Gastroesophageal sphincter (tissue), 4 donors: ENCODE measurements around the gene IL16. TPM values are rescaled to one million over a fixed set of nuclear protein-coding genes. Genes with fewer than 3 reads are reported as not detected.
A peak's percentile ranks its signal among the peaks of the same experiment; 100 is the strongest.

Source experiments
- ATAC-seq: fragments of 150-250 bp; one replicate; pipeline ENCODE4 v1.9.1; 2016; ENCODE audit warnings: mild to moderate bottlenecking, moderate library complexity
- H3K27ac ChIP-seq, 4 donors: fragments of 200-600 bp; sonication (generic) in 3 of 4; 1 replicate in 3 of 4; 2 replicates in 1 of 4; pipeline ENCODE4 v1.5.1; 2016 to 2019
- H3K27me3 ChIP-seq: fragments of 200-600 bp; sonication (generic); one replicate; pipeline ENCODE4 v1.5.1; 2019
- H3K36me3 ChIP-seq, 2 donors: fragments of 200-600 bp; sonication (generic); one replicate each; pipeline ENCODE4 v1.5.1; 2019; ENCODE audit warnings: control low read depth in 1 of 2
- H3K4me1 ChIP-seq, 3 donors: fragments of 200-600 bp; sonication (generic); 1 replicate in 2 of 3; 2 replicates in 1 of 3; pipeline ENCODE4 v1.5.1; 2016 to 2019; ENCODE audit warnings: control low read depth in 2 of 3
- H3K4me3 ChIP-seq, 2 donors: fragments of 200-600 bp; sonication (generic); one replicate each; pipeline ENCODE4 v1.5.1; 2019; ENCODE audit warnings: mild to moderate bottlenecking in 1 of 2, moderate library complexity in 1 of 2
- H3K9me3 ChIP-seq, 3 donors: fragments of 200-600 bp; sonication (generic); one replicate each; pipeline ENCODE4 v1.5.1; 2017 to 2019; ENCODE audit warnings: control low read depth in 2 of 3
- CTCF ChIP-seq, 4 experiments: fragments of 200-600 bp in 2 of 4; fragments of 450-650 bp in 2 of 4; sonication (generic) in 1 of 4; IDR thresholded peaks; one replicate each; pipeline ENCODE4 v1.5.1; 2017 to 2019; ENCODE audit warnings: antibody characterized with exemption in 4 of 4, mild to moderate bottlenecking in 2 of 4, moderate library complexity in 2 of 4
- EP300 ChIP-seq: sonication (generic); formaldehyde crosslinking; IDR thresholded peaks from one replicate; pipeline ENCODE4 v1.6.1; 2017; ENCODE audit warnings: antibody characterized with exemption, mild to moderate bottlenecking
- POLR2A ChIP-seq, 2 donors: fragments of 450-650 bp; IDR thresholded peaks; one replicate each; pipeline ENCODE4 v1.6.1; 2017; ENCODE audit warnings: antibody characterized with exemption in 2 of 2, mild to moderate bottlenecking in 2 of 2, moderate library complexity in 1 of 2
- POLR2AphosphoS5 ChIP-seq: sonication (generic); formaldehyde crosslinking; IDR thresholded peaks from one replicate; pipeline ENCODE4 v1.6.1; 2017; ENCODE audit warnings: antibody characterized with exemption
- WGBS, 2 donors: methylation state at CpG; one replicate each; pipeline ENCODE4 v1.1.5; 2018; ENCODE audit warnings: low coverage in 1 of 2; 5-methylcytosine and 5-hydroxymethylcytosine counted together
- total RNA-seq, 4 donors: library from RNA; depleted of rRNA; stranded (reverse); fragments of >200 nt; gene quantifications; one replicate each; pipeline ENCODE4 v1.1.0, GENCODE V29; 2016

IL16 gene
- total RNA-seq, 4 donors from 2014 or later = 15.0 to 35.2 (median 23.6) TPM

- Histone ChIP-seq H3K4me3 (no peak overlapping the region), H3K27me3 (no peaks in the 10 kb centered on the region), H3K36me3 (no peaks in the 10 kb centered on the region), H3K4me1 (peaks cover 0 to 23% (median 11%) of the 10 kb centered on the region in 3 donors), H3K9me3 (no peaks in the 10 kb centered on the region), H3K27ac (peak overlapping the region in 3 of 4 donors; percentile 28 to 62 (median 60))
- peak; percentile 37 for TF ChIP-seq POLR2AphosphoS5
- no peak for TF ChIP-seq EP300
- TF ChIP-seq POLR2A (IDR thresholded peaks at IDR 0.05) = no peak
- ATAC-seq = peak; percentile 85
- WGBS, 2 donors = 5 to 29% methylated on average over 3 to 8 of the region's 8 CpGs
These were observed 141.7 kb downstream of the IL16 start for GRCh38 chr15:81338170-81339007.

GRCh38 chr15:81339321-81339720 lies 142.6 kb downstream of the IL16 start:
- H3K9me3 ChIP-seq = no peaks in the 10 kb centered on the region
- TF ChIP-seq POLR2A (IDR thresholded peaks at IDR 0.05) = no peak
- no peak for TF ChIP-seq CTCF (IDR thresholded peaks at IDR 0.05)
- no peak for TF ChIP-seq POLR2AphosphoS5
- no peak for TF ChIP-seq EP300
- no peak overlapping the region for H3K27ac ChIP-seq
- peaks cover 0 to 23% (median 11%) of the 10 kb centered on the region in 3 donors for H3K4me1 ChIP-seq
- H3K27me3 ChIP-seq = no peaks in the 10 kb centered on the region
- H3K36me3 ChIP-seq = no peaks in the 10 kb centered on the region
- 55 to 64% methylated on average over 3 of the region's 5 CpGs for WGBS, 2 donors
- ATAC-seq = no peak
- H3K4me3 ChIP-seq = no peak overlapping the region

- Histone ChIP-seq H3K36me3 (no peaks in the 10 kb centered on the region), H3K9me3 (no peaks in the 10 kb centered on the region), H3K27me3 (no peaks in the 10 kb centered on the region), H3K27ac (no peak overlapping the region), H3K4me1 (peaks cover 0 to 23% (median 11%) of the 10 kb centered on the region in 3 donors), H3K4me3 (no peak overlapping the region)
- WGBS, 2 donors = 78 to 90% methylated on average over 2 to 4 of the region's 4 CpGs
- no peak for ATAC-seq
- TF ChIP-seq POLR2A (IDR thresholded peaks at IDR 0.05) (no peak), EP300 (no peak), CTCF (IDR thresholded peaks at IDR 0.05) (no peak), POLR2AphosphoS5 (no peak)
These were observed 143.2 kb downstream of the IL16 start for GRCh38 chr15:81339851-81340250.

- H3K27me3 ChIP-seq = no peaks in the 10 kb centered on the region
- H3K36me3 ChIP-seq = no peaks in the 10 kb centered on the region
- 94 to 100% methylated on average over 2 to 3 of the region's 4 CpGs for WGBS, 2 donors
- TF ChIP-seq POLR2A (IDR thresholded peaks at IDR 0.05) = no peak
- TF ChIP-seq EP300 = no peak
- TF ChIP-seq POLR2AphosphoS5 = no peak
- TF ChIP-seq CTCF (IDR thresholded peaks at IDR 0.05) = no peak
- no peak overlapping the region for H3K4me3 ChIP-seq
- no peaks in the 10 kb centered on the region for H3K9me3 ChIP-seq
- H3K4me1 ChIP-seq = peaks cover 0 to 23% (median 11%) of the 10 kb centered on the region in 3 donors
- ATAC-seq = no peak
- H3K27ac ChIP-seq = no peak overlapping the region
These were observed 144.7 kb downstream of the IL16 start for GRCh38 chr15:81341351-81341750.

- no peak for TF ChIP-seq POLR2A (IDR thresholded peaks at IDR 0.05)
- TF ChIP-seq CTCF (IDR thresholded peaks at IDR 0.05) = no peak
- TF ChIP-seq POLR2AphosphoS5 = no peak
- no peak for TF ChIP-seq EP300
- no peaks in the 10 kb centered on the region for H3K9me3 ChIP-seq
- H3K36me3 ChIP-seq = no peaks in the 10 kb centered on the region
- H3K4me3 ChIP-seq = no peak overlapping the region
- no peak overlapping the region for H3K27ac ChIP-seq
- WGBS, 2 donors = 92 to 96% methylated on average over 4 of the region's 4 CpGs
- H3K4me1 ChIP-seq = peaks cover 0 to 9% (median 6%) of the 10 kb centered on the region in 3 donors
- no peak for ATAC-seq
- H3K27me3 ChIP-seq = no peaks in the 10 kb centered on the region
These were observed 146.7 kb downstream of the IL16 start for GRCh38 chr15:81343371-81343770.
